HTR-8/SVneo (cell line): Measurements from ENCODE around the gene DLG5.

ENCODE experiments used
- DNase-seq: peaks from one replicate; pipeline ENCODE4 v3.0.0; 2011; ENCODE audit warnings: low spot score, mixed read lengths; ENCODE audit not compliant: insufficient read length
- FAIRE-seq: peaks from 2 replicates; lab custom pipeline; 2011; peaks lifted over from hg19 to GRCh38; lab: Jason Lieb, UNC

DLG5 gene

GRCh38 chr10:77805676-77806075, 120.9 kb downstream of the DLG5 start:
- no peak for DNase-seq
- FAIRE-seq: no peak

- FAIRE-seq (no peak), DNase-seq (no peak)
Measured at GRCh38 chr10:77804371-77804770, 122.2 kb downstream of the DLG5 start.

GRCh38 chr10:77801474-77802161, 124.9 kb downstream of the DLG5 start:
- DNase-seq (no peak), FAIRE-seq (no peak)

- no peak for FAIRE-seq
Measured at GRCh38 chr10:77800738-77801266, 125.8 kb downstream of the DLG5 start.

GRCh38 chr10:77800320-77800719, 126.2 kb downstream of the DLG5 start:
- no peak for FAIRE-seq

More at GRCh38 chr10:77800738-77801266, 125.8 kb downstream of the DLG5 start:
- DNase-seq: no peak

GRCh38 chr10:77799352-77799751, 127.2 kb downstream of the DLG5 start:
- FAIRE-seq: no peak
- no peak for DNase-seq

More at GRCh38 chr10:77800320-77800719, 126.2 kb downstream of the DLG5 start:
- no peak for DNase-seq

- DNase-seq: no peak
- no peak for FAIRE-seq
Measured at GRCh38 chr10:77798940-77799339, 127.6 kb downstream of the DLG5 start.

GRCh38 chr10:77796311-77796915, 130.1 kb downstream of the DLG5 start:
- no peak for FAIRE-seq
- no peak for DNase-seq

- no peak for FAIRE-seq
- DNase-seq: no peak
Measured at GRCh38 chr10:77795426-77796055, 131.0 kb downstream of the DLG5 start.

GRCh38 chr10:77794256-77795142, 132.1 kb downstream of the DLG5 start:
- no peak for DNase-seq
- no peak for FAIRE-seq

GRCh38 chr10:77793831-77794230, 132.7 kb downstream of the DLG5 start:
- FAIRE-seq (no peak), DNase-seq (no peak)

GRCh38 chr10:77792155-77792554, 134.4 kb downstream of the DLG5 start:
- FAIRE-seq: no peak
- no peak for DNase-seq

- DNase-seq (no peak), FAIRE-seq (no peak)
Measured at GRCh38 chr10:77791506-77791905, 135.0 kb downstream of the DLG5 start.

- FAIRE-seq: no peak
- no peak for DNase-seq
Measured at GRCh38 chr10:77789861-77790260, 136.7 kb downstream of the DLG5 start.

GRCh38 chr10:77789016-77789415, 137.5 kb downstream of the DLG5 start:
- FAIRE-seq (no peak), DNase-seq (no peak)

- no peak for FAIRE-seq
- DNase-seq: no peak
Measured at GRCh38 chr10:77788496-77789010, 138.0 kb downstream of the DLG5 start.

- FAIRE-seq: no peak
- no peak for DNase-seq
Measured at GRCh38 chr10:77787440-77787839, 139.1 kb downstream of the DLG5 start.

- DNase-seq (no peak), FAIRE-seq (no peak)
Measured at GRCh38 chr10:77784856-77785255, 141.7 kb downstream of the DLG5 start.

GRCh38 chr10:77782328-77783061, 144.1 kb downstream of the DLG5 start:
- FAIRE-seq (no peak), DNase-seq (no peak)
